22Rv1 (cell line): Measurements from ENCODE around the gene FN3K.

ENCODE experiments used
- ZFX ChIP-seq: fragments of 450-650 bp; IDR thresholded peaks from 2 replicates; pipeline ENCODE4 v1.6.1; 2017; ENCODE audit warnings: antibody characterized with exemption, borderline replicate concordance
- TF ChIP-seq, protein P1 (sequence below): fragments of 450-650 bp; IDR thresholded peaks from 2 replicates; pipeline ENCODE4 v1.5.1; 2017; ENCODE audit warnings: mild to moderate bottlenecking

- TF ChIP-seq, protein P1, sequence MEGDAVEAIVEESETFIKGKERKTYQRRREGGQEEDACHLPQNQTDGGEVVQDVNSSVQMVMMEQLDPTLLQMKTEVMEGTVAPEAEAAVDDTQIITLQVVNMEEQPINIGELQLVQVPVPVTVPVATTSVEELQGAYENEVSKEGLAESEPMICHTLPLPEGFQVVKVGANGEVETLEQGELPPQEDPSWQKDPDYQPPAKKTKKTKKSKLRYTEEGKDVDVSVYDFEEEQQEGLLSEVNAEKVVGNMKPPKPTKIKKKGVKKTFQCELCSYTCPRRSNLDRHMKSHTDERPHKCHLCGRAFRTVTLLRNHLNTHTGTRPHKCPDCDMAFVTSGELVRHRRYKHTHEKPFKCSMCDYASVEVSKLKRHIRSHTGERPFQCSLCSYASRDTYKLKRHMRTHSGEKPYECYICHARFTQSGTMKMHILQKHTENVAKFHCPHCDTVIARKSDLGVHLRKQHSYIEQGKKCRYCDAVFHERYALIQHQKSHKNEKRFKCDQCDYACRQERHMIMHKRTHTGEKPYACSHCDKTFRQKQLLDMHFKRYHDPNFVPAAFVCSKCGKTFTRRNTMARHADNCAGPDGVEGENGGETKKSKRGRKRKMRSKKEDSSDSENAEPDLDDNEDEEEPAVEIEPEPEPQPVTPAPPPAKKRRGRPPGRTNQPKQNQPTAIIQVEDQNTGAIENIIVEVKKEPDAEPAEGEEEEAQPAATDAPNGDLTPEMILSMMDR: no peak
- no peak for TF ChIP-seq ZFX
Measured at GRCh38 chr17:82751571-82752370, 16.4 kb downstream of the FN3K start, which contains the start of gene TBCD.
